GM12801 (cell line): ENCODE results near the gene ARID3A.

Experiments used
- TF ChIP-seq, protein P1 (sequence below): IDR thresholded peaks from one replicate; pipeline ENCODE4 v1.5.1; 2011; ENCODE audit warnings: control low read depth; ENCODE audit not compliant: insufficient read length; ENCODE audit errors: extremely low read depth

Gene ARID3A

DNA sequence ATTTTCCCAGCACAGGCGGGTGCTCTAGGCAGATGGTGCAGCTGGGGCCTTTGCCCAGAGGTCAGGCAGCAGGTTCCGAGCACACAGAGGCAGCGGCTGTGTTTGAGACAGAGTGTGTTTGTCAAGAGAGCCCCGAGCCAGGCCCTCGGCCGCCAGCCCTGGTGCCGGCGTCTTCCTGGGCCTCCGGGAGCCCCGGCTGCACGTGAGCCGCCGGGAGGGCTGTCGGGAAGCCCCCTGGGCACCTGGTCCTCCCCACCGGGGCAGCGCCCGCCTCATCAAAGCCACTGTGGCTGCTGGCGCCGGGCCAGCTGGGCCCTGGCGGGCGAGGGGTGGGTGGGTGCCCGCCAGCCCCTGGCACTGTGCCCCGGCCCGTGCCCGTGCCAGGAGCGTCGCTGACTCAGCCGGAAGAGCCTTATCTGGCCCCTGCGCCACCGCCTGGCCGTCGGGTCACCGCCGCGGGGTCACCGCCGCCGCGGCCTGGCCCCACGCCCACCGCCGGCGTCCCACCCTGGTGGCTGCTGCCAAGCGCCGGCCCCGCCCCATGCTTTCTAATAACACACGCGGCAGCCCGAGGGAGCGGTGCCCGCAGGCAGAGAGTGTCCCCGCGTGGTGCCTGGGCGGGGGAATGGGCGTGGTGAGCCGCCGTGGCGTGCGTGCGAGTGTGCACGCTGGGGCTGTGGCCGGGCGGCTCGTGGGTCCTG lies 14.9 kb downstream of the ARID3A start:
- TF ChIP-seq, protein P1, sequence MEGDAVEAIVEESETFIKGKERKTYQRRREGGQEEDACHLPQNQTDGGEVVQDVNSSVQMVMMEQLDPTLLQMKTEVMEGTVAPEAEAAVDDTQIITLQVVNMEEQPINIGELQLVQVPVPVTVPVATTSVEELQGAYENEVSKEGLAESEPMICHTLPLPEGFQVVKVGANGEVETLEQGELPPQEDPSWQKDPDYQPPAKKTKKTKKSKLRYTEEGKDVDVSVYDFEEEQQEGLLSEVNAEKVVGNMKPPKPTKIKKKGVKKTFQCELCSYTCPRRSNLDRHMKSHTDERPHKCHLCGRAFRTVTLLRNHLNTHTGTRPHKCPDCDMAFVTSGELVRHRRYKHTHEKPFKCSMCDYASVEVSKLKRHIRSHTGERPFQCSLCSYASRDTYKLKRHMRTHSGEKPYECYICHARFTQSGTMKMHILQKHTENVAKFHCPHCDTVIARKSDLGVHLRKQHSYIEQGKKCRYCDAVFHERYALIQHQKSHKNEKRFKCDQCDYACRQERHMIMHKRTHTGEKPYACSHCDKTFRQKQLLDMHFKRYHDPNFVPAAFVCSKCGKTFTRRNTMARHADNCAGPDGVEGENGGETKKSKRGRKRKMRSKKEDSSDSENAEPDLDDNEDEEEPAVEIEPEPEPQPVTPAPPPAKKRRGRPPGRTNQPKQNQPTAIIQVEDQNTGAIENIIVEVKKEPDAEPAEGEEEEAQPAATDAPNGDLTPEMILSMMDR: no peak

DNA sequence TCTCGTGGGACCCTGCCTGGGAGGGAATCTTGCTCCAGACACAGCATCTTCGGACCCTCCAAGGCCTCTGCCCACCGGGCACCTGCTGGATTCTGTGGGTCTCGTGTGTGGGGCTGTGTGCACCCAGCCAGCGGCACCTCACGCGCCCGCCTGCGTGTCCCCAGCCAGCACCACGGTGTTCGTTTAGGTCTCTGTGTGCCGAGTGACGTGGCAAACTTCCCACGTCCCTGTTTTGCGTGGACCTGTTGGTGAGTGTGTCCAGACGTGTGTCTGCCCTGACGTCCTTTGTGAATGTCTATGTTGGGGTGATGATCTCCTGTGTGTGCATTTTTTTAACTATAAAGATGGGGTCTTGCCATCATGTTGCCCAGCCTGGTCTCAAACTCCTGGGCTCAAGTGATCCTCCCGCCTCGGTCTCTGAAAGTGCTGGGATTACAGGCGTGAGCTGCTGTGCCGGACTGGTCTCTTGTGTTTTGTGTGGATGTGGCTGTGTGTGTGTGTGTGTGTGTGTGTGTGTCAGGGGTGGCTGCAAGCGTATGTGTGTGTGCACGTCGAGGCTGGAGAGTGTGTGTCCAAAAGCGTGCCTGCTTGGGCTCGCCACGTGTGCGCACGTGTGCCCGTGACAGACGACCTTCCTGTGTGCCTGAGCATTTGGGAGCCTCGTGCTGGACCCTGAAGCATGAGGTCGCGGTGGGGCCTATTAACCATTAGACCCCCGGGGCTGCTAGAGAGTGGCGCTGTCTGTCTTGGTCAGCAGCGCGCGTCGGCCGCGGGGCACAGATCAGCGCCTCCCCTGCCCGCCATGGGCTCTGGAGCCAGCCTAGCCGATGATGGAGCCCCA lies 15.7 kb downstream of the ARID3A start:
- TF ChIP-seq, protein P1: no peak

DNA sequence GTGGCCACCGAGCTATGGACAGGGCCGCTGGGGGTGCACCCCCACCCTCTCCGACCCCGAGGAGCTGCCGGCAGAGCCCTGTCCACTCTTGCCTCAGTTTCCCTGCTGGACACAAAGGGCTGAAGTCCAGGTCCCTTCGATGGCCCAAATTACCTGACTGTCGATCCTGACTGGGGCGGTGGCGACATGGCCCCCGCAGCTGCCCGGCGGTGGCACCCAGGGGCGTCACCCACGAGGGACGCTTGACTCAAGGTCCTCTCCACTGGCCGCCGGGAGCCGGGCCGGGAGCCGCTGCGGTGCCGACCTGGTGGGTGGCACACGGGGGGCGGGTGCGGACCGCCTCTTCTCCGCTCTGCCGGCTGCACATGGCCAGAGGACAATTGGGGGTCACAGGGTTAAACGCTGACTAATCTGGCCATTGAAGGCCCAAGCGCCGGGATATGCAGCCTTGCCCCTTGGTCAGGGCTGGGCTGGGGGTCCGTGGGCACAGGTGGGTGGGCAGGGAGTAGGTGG lies 16.4 kb downstream of the ARID3A start:
- TF ChIP-seq, protein P1: no peak

GRCh38 chr19:943551-944170 lies 17.8 kb downstream of the ARID3A start:
- TF ChIP-seq, protein P1: no peak

DNA sequence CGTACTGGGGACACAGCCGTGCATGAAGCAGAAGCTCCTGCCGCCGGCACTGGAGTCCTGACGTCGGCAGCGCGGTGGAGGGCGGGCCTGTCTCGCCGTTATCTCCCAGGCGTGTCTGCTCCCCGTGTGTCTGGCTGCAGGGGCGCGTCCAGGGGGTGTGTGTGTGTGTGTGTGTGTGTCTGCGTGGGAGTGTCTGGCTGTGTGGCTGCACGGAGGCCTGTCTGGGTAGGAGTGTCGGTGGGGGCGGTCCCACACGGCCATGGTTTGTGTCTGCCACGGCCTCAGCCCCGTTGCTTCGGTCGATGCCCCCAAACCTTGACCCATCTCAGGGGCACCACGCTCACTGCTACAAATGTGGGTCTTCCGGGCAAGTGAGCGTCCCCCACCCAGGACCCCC lies 18.3 kb downstream of the ARID3A start:
- TF ChIP-seq, protein P1: no peak

GRCh38 chr19:944663-945241 lies 18.9 kb downstream of the ARID3A start:
- TF ChIP-seq, protein P1: no peak
